ENCODE results near the gene CER1. TPM values are rescaled to one million over a fixed set of nuclear protein-coding genes. Genes with fewer than 3 reads are reported as not detected.

CER1 gene, protein sequence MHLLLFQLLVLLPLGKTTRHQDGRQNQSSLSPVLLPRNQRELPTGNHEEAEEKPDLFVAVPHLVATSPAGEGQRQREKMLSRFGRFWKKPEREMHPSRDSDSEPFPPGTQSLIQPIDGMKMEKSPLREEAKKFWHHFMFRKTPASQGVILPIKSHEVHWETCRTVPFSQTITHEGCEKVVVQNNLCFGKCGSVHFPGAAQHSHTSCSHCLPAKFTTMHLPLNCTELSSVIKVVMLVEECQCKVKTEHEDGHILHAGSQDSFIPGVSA
- total RNA-seq: not detected in 3 replicates
- long read RNA-seq: 0 reads

DNA sequence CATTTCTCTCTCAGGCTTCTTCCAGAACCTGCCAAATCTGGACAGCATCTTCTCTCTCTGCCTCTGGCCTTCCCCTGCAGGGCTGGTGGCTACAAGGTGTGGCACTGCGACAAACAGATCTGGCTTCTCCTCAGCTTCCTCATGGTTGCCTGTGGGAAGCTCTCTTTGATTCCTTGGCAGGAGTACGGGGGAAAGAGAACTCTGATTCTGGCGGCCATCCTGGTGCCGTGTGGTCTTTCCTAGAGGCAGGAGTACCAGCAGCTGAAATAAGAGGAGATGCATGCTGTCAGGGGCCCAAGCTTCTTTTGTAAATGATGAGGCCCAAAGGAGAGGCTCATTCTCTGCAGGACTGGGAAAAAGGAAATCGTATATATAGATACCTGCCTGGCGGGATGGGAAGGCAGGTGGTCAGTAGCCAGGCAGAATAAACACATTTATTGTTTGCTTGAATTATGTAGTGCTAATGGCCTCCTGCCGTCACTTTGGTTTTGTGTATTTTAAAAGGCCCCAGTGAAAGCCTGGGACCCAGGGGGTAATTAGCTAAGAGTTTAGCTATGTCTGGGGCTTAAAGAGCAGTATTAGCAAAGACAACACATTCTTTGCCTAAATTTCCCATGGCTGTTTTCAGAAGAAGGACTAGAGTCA, at the start of gene CER1:
CER1 (minus strand) TSS at position 343 of the 645 bp plus-strand sequence; CDS start at position 282, 61 bp downstream.
- Mint-ChIP-seq H3K36me3 (ENCODE audit: low read depth) (no peaks in the 10 kb centered on the region), H3K4me3 (ENCODE audit: unreplicated experiment) (no peak within 1 kb of the TSS), H3K27ac (ENCODE audit: unreplicated experiment) (no peak within 1 kb of the TSS), H3K9me3 (ENCODE audit: low read depth) (no peaks in the 10 kb centered on the region), H3K4me1 (ENCODE audit: low read depth) (no peaks in the 10 kb centered on the region), H3K27me3 (ENCODE audit: low read depth) (no peaks in the 10 kb centered on the region)
- TF ChIP-seq, protein P1, sequence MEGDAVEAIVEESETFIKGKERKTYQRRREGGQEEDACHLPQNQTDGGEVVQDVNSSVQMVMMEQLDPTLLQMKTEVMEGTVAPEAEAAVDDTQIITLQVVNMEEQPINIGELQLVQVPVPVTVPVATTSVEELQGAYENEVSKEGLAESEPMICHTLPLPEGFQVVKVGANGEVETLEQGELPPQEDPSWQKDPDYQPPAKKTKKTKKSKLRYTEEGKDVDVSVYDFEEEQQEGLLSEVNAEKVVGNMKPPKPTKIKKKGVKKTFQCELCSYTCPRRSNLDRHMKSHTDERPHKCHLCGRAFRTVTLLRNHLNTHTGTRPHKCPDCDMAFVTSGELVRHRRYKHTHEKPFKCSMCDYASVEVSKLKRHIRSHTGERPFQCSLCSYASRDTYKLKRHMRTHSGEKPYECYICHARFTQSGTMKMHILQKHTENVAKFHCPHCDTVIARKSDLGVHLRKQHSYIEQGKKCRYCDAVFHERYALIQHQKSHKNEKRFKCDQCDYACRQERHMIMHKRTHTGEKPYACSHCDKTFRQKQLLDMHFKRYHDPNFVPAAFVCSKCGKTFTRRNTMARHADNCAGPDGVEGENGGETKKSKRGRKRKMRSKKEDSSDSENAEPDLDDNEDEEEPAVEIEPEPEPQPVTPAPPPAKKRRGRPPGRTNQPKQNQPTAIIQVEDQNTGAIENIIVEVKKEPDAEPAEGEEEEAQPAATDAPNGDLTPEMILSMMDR (IDR thresholded peaks at IDR 0.05): no peak
- no peak for DNase-seq (ENCODE audit: low spot score)

DNA sequence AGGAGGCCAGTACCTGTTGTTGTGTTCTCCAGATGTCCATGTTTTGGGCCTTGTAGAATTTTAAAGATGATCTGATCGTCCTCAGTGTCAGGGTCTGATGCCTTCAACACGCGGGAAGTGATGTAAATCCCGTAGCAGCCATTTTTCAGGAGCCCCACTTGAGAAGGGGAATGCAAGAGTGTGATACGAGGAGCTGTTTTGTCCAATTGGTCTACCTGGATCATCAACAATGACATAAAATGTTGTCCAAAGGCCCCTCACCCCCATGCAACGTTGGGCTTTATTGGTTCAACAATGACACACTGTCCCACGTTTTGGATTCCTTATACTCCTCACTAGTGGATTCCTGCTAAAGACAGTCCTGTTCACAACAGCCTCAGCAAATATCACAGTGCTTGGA, 48.1 kb upstream of the CER1 start:
- H3K36me3 Mint-ChIP-seq (ENCODE audit: low read depth): no peaks in the 10 kb centered on the region
- H3K27ac Mint-ChIP-seq (ENCODE audit: unreplicated experiment): no peak overlapping the region
- no peaks in the 10 kb centered on the region for H3K9me3 Mint-ChIP-seq (ENCODE audit: low read depth)
- peaks cover 6% of the 10 kb centered on the region for H3K4me1 Mint-ChIP-seq (ENCODE audit: low read depth)
- TF ChIP-seq, protein P1 (IDR thresholded peaks at IDR 0.05): no peak
- no peak overlapping the region for H3K4me3 Mint-ChIP-seq (ENCODE audit: unreplicated experiment)
- no peak for DNase-seq (ENCODE audit: low spot score)
- H3K27me3 Mint-ChIP-seq (ENCODE audit: low read depth): peaks cover 2% of the 10 kb centered on the region

DNA sequence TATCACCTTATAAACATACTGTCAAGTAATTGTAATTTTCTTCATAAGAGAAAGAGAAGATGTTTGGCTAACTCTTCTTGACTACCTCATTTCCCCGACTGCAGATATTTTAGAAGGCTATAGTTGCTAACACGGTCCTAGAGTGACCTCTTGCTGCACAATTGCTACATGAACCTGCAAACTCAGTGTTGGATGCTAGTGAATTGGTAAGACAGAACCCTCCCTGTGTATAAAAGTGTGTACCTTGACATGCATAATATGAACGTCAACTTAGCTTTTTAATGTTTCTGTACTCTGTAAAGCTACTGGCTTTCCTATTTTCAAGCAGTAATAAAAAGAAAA, 46.7 kb upstream of the CER1 start:
- H3K27ac Mint-ChIP-seq (ENCODE audit: unreplicated experiment): no peak overlapping the region
- H3K4me1 Mint-ChIP-seq (ENCODE audit: low read depth): peaks cover 6% of the 10 kb centered on the region
- H3K27me3 Mint-ChIP-seq (ENCODE audit: low read depth): peaks cover 2% of the 10 kb centered on the region
- DNase-seq (ENCODE audit: low spot score): no peak
- TF ChIP-seq, protein P1 (IDR thresholded peaks at IDR 0.05): no peak
- H3K4me3 Mint-ChIP-seq (ENCODE audit: unreplicated experiment): no peak overlapping the region
- no peaks in the 10 kb centered on the region for H3K36me3 Mint-ChIP-seq (ENCODE audit: low read depth)
- no peaks in the 10 kb centered on the region for H3K9me3 Mint-ChIP-seq (ENCODE audit: low read depth)

DNA sequence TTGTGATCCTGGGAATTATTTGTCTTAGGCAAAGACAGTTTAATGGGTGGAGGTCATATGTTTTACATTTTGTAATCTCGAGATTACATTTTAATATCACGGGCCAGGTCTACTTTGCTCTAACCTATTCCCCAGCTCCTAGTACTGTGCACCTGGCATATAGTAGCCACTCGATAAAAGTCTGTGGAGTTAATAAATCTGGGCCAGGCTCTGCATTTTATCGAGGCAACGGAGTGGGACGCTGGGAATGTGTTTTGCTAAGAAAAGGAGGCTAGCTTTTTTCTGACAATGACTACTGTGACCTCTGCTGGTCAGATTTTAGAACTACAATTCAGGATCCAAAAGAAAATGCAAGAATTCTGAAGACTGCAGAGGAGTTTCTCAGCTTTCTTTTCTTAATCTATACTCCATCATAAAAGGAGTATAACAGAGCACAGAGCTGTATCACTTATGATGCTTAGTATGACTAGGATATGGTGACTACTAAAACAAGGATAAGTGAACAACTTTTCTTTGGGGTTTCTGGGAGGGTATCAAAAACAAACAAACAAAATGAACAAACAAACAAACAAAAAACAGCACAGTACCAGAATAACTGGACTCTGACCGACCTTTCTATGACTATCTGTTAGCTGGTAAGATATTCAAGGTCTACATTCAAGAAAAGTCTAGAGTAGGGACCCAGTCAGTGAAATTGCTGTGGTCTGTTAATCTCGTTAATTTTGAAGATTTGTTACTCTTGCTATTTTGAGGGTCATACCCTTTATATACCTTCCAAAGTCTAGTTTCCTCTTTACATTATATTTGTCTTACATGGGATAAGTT, 46.1 kb upstream of the CER1 start:
- peaks cover 6% of the 10 kb centered on the region for H3K4me1 Mint-ChIP-seq (ENCODE audit: low read depth)
- H3K9me3 Mint-ChIP-seq (ENCODE audit: low read depth): no peaks in the 10 kb centered on the region
- TF ChIP-seq, protein P1 (IDR thresholded peaks at IDR 0.05): peak; percentile 89
- H3K27ac Mint-ChIP-seq (ENCODE audit: unreplicated experiment): no peak overlapping the region
- H3K36me3 Mint-ChIP-seq (ENCODE audit: low read depth): no peaks in the 10 kb centered on the region
- H3K4me3 Mint-ChIP-seq (ENCODE audit: unreplicated experiment): peak overlapping the region; percentile 41
- DNase-seq (ENCODE audit: low spot score): no peak
- H3K27me3 Mint-ChIP-seq (ENCODE audit: low read depth): peaks cover 2% of the 10 kb centered on the region

DNA sequence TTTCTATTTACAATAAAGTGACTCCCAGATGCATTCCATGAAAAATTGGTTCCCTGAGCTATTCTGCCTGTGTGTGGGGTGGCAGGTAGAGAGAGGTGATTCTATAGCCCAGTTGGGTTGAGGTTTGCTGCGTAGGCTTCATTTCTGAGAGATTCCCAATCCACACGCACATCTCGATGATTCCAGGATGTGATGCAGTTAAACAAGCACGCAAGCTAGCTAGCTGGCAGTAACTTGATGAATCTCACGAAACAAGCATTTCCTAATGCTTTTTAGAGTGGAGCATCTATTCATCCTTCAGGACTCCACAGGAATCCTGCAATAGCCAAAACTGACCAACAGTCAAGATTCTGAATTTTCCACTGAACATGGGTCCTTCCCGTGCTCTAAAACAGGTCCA, 43.8 kb upstream of the CER1 start:
- TF ChIP-seq, protein P1 (IDR thresholded peaks at IDR 0.05): no peak
- Mint-ChIP-seq H3K27me3 (ENCODE audit: low read depth) (peaks cover 2% of the 10 kb centered on the region), H3K27ac (ENCODE audit: unreplicated experiment) (no peak overlapping the region), H3K9me3 (ENCODE audit: low read depth) (no peaks in the 10 kb centered on the region), H3K4me1 (ENCODE audit: low read depth) (peaks cover 6% of the 10 kb centered on the region), H3K36me3 (ENCODE audit: low read depth) (no peaks in the 10 kb centered on the region), H3K4me3 (ENCODE audit: unreplicated experiment) (no peak overlapping the region)
- no peak for DNase-seq (ENCODE audit: low spot score)
